Measurements from ENCODE around the gene OGT.
"Not testable (repeated sequence)": the region's sequence is repeated elsewhere in the genome, so short reads cannot be mapped to it uniquely, and the experiment has no call there.

OGT gene

DNA sequence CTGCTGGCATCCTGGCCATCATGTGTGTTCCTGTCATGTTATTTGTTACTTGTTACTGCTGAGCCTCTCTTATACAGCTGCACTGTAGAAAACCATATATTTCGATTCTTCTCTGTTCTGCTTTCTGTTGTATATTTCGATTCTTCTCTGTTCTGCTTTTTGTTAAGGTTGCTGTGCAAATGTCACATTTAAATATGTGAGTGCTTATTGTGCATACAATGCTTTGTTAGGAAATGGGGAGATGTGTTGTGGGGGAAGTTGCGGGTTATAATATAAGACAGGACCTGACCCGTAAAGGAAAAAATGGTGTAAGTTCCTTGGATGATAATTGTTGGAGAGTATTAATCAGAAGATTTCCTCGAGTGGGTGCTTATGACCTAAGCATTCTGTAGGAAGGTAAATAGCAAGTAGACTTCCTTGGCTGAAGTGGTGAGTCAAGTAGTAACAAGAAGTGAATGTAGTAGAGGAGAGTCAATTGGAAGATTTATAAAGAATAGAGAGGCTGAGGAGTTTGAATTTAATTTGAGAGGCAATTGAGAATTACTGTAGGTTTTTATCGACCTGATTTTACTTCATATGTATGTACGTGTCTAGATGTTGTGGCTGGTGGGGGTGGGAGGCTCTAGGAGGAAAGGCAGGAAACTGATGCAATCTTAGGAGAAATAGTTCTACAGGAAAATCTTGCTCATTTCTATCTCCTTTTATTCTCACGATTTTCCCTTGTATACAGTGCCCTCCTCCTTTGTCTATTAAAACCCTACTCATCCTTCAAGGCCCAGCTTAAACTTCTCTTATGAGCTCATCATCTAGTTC is 8.5 kb downstream of the OGT start:
- DNase-seq, result no peak

DNA sequence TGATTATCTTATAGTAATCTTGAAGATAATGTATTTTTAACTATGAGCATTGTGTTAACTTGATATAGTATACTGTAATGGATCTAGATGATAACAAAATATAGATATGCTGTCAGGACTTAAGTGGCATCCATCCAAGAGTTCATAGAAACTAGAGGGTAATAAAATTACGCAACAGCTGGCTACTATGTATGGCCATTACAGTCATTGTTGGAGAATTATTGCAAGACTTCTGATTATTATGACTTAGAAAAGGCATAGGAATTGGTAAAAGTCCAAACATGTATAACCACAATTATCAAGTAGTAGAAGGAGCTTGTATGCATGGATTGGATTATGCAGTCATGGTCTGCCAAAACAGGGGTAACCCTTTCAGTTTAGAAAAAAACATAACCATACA is 9.5 kb downstream of the OGT start:
- DNase-seq, result no peak

DNA sequence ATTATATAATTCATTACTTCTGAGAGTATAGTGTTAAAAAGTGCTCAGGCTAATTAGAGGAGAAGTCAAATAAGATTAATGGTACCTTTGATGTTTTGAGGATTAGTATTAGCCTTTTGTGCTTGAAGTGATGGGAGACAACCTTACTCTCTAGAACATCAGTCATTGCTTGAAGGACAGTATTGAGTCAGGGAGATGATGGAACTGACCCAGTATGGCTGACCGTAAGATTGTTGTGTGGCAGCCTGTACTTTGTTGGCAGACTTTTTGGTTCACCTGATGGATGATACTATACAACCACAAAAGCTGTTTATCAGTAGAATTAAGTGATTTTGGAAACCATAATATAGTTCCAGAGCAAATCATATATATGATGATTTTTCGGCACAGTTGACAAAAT is 9.9 kb downstream of the OGT start:
- no peak for DNase-seq

DNA sequence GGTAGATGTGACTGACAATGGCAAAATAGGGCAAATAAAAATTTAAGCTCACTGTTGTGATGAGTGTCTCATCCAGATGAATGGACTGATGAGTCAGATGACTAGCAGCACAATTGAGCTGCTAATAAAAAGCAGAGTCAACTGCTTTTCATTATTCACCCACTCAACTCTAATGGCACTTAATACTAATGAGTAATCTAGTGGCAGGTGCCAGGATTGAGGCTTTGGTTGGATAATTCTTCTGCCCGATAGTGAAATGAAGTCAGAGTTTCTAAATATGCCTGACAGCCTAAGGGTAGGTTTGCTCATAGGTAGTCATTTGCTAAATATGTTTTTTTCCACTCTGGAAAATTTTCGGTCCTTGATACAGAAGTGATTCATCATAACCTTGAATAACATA is 10.4 kb downstream of the OGT start:
- no peak for DNase-seq

DNA sequence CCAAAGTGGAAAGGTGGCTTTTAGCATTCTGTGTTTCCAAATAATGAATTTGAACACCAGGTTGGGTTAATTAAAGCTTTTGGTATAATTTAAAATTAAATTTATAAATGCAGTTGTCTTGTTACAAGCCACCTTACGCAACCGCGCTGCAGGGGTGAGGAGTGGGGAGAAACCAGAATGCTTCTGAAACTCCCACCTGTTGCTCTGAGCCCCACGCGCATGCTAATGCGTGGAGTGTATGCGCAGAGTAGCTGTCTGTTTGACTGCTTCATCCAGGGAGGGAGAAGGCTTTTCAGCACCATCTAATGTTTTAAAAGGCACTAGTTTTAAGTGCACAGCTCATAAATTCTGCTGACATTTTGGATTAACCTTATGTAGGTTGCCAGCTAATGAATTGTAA is 12.5 kb downstream of the OGT start:
- no peak for DNase-seq

DNA sequence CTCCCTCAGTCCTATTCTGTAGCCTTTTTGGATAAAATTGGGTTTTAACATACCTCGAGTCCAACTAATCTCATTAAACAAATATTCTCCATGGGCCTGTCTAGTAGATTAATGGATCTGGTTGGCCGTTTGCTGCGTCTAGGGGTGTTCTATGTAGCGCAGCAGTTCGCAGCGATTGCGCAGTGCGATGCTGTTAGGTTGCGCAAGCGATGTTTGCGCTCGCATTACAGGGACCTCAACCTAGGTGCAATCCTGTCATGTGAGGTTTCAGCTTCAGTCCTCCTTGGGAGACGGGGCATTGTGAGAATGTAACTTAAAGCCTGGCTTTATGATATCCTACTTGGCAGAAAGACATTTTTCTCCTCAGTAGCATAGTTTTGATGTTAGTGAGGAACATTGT is 14.0 kb downstream of the OGT start:
- DNase-seq, result no peak

DNA sequence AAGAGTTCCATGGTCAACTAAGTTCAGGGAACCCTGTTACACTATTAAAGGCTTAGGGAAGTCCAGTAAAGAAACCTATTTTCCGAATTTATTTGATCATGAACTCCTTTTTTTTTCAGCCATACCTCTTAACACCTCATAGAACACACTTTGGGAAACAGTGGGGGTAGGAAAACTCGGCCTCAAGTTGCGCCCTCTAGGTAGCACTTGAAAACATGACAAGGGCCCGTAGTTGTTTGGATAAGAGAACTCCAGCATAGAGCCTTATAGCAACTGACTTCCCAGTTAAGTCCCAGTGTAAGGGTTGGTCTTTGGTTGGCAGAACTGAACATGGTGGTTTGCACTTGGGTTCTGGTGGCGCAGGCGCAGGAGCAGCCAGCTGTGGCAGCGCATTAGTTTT is 14.4 kb downstream of the OGT start:
- DNase-seq, result no peak

DNA sequence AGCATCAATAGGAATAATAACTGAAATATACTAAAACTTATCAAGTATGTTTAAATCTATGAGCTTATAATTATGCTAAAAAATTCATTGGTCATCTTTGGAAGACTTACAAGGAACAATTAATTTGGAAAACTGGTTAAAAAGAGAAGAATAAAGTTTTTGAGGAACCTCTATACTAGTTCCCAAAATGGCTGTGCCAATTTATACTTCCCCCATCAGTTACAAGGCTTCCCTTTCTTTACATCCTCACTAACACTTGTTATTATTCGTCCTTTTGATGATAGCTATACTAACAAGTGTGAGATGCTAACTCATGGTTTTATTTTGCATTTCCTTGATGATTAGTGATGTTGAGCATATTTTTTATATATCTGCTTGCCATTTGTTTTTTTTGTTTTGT is 17.1 kb downstream of the OGT start:
- DNase-seq, result no peak

DNA sequence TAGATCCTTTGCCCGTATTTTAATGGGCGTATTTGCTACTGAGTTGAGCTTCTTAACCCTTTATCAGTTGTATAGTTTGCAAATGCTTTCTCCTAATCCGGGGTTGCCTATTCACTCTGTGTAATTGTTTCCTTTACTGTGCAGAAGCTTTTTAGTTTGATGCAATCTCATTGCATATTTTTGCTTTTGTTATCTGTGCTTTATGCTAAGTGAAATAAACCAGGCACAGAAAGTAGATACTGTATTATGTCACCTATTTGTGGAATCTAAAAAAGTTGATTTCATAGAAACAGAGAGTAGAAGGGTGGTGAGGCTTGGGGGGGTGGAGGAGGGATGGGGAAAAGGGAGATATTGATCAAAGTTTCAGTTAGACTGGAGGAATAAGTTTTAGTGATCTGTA is 17.7 kb downstream of the OGT start:
- DNase-seq, result no peak

DNA sequence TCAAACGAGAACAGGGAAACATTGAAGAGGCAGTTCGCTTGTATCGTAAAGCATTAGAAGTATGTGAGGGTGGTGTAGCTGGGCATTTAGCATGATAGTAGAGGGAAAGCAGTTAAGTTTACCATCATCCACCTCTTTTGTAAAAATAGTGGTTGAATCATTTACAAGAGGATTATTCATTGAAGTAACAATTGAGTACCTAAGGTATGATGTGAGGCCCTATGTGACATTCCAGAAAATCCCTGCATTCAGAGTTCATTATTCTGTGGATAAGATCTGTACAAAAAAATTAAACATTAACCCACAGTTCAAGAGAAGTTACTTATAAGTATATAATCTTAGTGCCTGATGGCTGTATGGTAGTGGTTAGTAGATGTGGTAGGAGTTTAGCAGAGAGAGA is 23.1 kb downstream of the OGT start:
- DNase-seq, result no peak

DNA sequence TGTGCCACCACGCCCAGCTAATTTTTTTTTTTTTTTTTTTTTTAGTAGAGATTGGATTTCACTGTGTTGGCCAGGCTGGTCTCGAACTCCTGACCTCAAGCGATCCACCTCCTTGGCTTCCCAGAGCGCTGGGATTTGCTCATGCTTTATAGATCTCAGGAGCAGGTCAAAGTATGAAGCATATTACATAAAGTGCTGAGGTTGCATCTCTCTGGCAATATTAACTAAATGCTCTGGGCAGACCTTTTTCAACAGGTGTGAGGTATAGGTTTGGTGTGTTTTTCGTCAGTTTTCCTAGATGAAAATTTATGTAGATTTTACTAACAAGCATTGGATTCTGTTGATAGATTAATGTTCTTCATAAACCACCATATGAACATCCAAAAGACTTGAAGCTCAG is 26.0 kb downstream of the OGT start:
- DNase-seq, result no peak

DNA sequence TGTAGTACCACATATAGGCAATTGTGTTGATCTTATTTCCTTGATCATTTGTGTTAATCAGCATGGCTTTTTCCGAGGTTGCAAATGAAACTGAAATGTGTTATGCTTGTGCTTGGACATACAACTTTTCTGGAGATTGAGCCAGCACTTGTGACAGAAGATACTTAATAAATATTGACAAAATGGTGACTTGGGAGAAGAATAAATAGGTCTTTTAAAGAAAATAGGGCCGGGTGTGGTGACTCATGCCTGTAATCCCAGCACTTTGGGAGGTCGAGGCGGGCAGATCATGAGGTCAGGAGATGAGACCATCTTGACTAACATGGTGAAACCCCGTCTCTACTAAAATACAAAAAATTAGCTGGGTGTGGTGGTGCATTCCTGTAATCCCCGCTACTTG is 26.9 kb downstream of the OGT start:
- not testable (repeated sequence) for DNase-seq

DNA sequence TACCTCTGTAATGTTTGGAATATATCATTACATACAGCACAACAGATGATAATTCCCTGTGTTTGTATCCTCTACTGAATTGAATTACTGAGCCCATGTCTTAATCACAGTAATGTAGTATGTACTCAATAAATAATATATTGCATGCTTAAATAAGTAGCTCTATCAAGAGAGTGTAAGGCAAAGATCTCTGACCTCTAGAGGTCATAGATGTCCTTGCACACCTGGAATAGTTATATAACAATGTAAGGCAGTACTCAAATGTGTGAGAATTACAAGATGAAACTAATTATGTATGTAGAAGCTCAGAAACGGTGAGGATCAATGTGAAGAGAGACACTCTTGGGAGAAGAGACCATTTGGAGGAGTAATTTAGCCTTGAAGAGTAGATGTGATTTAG is 31.0 kb downstream of the OGT start:
- no peak for DNase-seq

DNA sequence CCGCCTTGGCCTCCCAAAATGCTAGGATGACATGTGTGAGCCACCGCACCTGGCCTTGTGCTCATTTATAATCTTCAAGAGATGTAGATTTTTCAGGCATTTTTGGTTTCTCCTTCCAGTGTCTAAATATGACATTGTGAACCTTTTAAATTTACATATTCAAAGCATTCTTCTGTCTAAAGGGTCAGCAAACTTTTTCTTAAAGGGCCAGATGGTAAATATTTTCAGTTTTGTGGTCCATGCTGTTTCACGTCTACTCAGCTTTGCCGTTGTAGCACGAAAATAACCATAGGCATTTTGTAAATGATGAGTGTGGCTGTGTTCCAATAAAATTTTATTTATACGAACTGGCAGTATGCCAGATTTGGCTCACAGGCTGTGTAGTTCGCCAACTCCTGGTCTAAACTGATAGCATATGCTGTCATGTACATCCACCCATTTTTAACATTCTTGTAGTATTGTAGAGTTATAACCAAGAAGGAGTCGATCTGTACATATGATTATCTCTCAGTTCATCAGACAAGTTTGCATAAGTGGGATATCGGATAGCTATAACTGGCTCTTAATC is 32.7 kb downstream of the OGT start:
- DNase-seq, result no peak

DNA sequence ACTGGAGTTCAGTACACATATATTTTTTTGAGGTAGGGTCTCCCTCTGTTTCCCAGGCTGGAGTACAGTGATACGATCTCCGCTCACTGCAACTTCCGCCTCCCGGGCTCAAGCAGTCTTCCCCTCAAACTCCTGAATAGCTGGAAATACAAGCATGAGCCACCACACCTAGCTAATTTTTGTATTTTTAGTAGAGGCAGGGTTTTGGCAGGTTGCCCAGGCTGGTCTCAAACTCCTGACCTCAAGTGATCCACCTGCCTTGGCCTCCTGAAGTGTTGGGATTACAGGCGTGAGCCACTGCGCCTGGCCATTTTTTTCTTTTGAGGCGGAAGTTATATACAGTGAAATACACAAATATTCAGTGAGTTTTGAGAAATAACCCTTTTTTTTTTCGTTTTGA is 38.5 kb downstream of the OGT start:
- not testable (repeated sequence) for DNase-seq

DNA sequence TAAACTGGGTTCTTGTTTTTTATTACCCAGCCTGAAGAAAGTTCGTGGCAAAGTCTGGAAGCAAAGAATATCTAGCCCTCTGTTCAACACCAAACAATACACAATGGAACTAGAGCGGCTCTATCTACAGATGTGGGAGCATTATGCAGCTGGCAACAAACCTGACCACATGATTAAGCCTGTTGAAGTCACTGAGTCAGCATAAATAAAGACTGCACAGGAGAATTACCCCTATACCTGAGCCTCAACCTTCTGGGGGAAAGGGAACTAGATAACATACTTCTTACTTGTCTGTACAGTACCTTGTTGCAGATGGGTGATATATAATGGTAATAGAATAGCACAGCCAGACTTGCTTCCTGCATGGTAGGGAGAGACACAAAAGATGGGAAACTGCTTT is 40.7 kb downstream of the OGT start:
- DNase-seq, result no peak

DNA sequence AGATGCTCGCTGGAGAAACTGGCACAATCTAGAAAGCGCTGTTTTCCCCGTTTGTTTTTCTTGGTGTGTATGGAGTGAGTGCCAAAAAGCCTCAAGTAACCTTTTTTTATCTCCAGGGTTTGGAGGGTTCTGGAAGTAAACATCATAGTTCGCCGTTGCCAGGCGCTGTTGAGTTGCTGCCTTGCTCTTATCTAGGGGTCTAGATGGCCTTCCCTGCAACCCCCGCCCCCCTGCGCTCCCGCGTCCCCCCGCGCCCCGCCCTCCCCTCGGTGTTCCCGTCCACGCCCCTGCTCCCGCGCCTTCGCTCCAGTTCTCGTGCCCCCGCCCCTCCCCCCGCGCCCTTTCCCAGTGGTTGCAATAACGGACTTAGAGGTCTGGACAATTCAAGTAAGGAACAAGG is 44.8 kb downstream of the OGT start:
- DNase-seq, result no peak

DNA sequence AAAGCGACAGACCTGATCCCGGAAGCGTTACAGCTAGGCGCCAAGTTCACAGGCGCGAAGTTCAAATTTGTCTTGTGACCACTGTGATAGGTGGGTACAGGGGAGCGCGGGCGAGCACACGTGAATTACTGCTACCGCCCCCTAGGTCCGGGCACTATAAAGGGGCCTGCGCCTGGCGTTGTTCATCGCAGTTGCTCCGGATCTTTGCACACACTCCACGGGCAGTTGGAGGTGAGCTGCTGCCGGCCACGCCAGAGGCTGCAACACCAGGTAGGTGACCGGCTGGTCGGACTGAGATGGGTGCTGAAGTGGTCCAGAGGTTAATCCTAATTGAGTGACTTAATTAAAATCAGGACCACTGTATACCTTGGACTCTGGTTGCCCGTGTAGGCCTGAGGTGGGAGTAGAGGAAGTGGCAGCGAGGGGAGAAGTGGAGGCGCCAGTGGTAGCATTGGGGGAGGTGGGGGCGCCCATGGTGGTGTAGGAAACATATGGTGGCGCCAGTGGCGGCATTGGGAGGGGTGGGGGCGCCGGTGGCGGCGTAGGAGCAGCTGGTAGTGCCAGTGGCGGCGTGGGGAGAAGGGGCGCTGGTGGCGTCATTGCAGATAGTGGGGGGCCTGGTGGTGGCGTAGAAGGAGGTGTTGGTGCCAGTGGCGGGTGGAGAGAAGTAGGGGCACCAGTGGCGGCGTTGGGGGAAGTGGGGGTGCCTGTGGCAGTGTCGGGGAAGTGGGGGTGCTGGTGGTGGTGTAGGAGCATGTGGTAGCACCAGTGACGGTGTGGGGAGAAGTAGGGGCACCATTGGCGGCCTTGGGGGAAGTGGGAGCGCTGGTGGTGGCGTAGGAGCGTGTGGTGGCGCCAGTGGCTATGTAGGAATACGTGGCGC is 45.6 kb downstream of the OGT start, which contains the start of gene GCNA:
GCNA (plus strand) TSS at position 185 of the 883 bp plus-strand sequence. CDS start 2,385 bp downstream, outside the sequence.
- DNase-seq, result no peak

DNA sequence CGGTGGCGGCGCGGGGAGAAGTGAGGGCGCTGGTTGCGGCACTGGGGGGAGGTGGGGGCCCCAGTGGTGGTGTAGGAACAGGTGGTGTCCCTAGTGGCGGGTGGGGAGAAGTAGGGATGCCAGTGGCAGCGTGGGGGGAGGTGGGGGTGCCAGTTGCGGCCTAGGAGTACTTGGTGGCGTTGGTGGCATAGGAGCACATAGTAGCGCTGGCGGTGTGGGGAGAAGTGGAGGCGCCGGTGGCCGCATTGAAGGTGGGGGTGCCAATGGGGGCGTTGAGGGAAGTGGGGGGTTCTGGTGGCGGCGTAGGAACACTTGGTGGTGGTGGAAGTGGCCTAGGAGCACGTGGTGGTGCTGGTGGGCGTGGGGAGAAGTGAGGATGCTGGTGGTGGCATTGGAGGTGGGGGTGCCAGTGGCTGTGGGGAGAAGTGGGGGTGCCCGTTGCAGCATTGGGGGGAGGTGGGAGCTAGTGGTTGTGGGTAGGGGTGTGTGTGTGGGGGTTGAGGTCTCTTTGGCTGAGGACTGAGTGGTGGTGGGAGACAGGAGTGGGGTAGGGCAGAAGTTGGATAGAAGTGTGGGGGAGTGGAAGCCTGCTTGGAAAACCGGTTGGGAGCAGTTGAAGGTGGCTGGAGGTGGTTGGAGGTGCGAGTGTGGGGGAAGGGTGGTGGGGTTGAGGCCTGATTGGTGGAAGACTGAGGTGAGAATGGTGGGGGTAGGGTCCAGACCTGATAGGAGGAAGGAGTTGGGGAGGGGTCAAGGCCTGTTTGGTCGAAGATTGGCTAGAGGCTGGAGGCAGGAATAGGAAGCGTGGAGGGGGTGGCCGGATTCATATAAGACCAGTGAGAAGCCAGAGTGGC is 46.5 kb downstream of the OGT start:
- DNase-seq, result no peak

DNA sequence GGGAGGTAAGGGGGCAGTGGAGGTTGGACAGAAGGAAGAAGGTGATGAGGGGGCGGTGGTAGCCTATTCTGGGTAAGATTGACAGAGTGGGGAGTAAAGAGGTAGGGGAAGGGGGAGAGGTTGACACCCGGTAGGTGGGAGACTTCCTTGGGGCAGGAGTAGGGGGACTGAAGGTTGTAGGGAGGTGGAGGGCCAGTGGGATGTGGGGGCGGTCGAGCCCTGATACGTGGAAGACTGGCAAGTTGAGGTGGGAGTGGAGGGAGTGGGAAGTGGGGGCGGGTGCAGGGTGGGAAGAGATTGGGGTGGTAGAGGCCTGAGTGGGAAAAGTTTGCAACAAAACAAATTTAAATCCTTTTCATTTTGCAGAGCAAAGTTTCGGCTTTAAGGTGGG is 47.1 kb downstream of the OGT start:
- no peak for DNase-seq

DNA sequence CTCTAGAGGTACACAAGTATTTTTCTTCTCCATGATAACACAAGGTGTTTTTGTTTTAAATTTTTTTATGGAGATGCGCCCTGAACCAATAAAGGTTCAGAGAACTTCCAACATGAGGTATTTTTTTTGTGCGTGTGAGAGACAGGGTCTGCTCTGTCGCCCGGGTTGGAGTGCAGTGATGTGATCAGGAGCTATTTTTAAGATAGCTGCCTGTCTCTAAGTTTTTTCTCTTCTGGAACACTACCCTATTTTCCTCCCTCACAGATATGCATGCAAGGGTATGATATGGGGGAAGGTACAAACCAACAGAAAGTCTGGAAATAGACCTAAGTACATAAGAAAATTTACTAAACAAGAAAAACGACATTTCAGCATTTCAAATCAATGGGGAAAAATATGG is 48.3 kb downstream of the OGT start:
- DNase-seq, result no peak

DNA sequence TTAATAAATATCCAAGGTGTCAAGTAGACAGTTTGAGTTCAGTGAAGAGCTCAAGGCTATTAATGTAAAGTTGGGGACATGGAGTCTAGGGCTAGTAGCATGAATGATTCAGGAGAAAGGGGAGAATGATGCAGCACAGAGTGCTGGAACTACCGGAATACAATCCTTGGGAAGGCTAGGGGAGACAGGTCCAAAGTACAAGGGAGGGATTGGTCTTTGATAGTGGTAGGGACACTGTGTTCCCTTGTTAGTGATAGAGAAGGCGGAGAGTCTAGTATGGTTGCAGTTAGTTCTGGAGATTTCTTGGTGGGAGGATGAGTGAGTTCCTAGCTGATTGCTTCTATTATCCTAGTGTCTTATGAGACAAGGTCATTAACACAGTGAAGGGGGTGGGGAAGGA is 54.0 kb downstream of the OGT start:
- no peak for DNase-seq

DNA sequence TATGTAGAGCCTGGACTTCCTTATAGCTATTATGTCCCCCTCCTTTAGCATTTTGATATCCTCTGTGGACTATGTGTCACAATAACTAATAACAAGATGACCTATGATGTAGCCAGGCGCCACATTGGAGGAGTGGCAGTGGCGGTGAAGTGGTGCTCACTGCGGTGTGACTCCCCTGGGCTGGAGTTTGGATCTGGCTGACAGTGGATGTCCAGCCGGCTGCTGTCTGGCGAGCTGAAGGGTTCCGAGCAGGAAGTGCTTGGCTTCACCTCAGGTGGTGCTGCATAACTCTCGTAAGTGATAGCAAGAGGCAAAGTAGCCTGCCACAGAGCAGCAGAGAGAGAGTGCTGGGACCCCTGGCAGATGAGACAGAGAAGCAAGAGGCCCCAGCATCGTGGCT is 60.3 kb downstream of the OGT start:
- not testable (repeated sequence) for DNase-seq

Measured in activated naive CD4-positive, alpha-beta T cell treated with Interleukin-2 at 50 U/mL for 16 hours (primary cell).